ENCODE results near the gene MPC1. TPM values are rescaled to one million over a fixed set of nuclear protein-coding genes. Genes with fewer than 3 reads are reported as not detected.

MPC1 gene
- total RNA-seq, 1 donor from 2014 or later, result 29.1 TPM

GRCh38 chr6:166379800-166380199 is 2.9 kb downstream of the MPC1 start:
- no peak for DNase-seq (ENCODE audit: extremely low spot score, unreplicated experiment)
- Mint-ChIP-seq H3K4me3 (ENCODE audit: unreplicated experiment) (no peak overlapping the region), H3K36me3 (ENCODE audit: unreplicated experiment) (no peaks in the 10 kb centered on the region), H3K4me1 (ENCODE audit: unreplicated experiment) (peaks cover 16% of the 10 kb centered on the region), H3K9me3 (ENCODE audit: unreplicated experiment) (no peaks in the 10 kb centered on the region), H3K27ac (ENCODE audit: unreplicated experiment) (no peak overlapping the region), H3K27me3 (ENCODE audit: unreplicated experiment) (no peaks in the 10 kb centered on the region)
- TF ChIP-seq CTCF (IDR thresholded peaks at IDR 0.05), result no peak

- H3K27me3 Mint-ChIP-seq (ENCODE audit: unreplicated experiment), result no peaks in the 10 kb centered on the region
- no peak for DNase-seq (ENCODE audit: extremely low spot score, unreplicated experiment)
- TF ChIP-seq CTCF (IDR thresholded peaks at IDR 0.05), result no peak
- H3K9me3 Mint-ChIP-seq (ENCODE audit: unreplicated experiment), result no peaks in the 10 kb centered on the region
- H3K4me1 Mint-ChIP-seq (ENCODE audit: unreplicated experiment), result peaks cover 15% of the 10 kb centered on the region
- H3K27ac Mint-ChIP-seq (ENCODE audit: unreplicated experiment), result no peak overlapping the region
- no peaks in the 10 kb centered on the region for H3K36me3 Mint-ChIP-seq (ENCODE audit: unreplicated experiment)
- no peak overlapping the region for H3K4me3 Mint-ChIP-seq (ENCODE audit: unreplicated experiment)
Observed at GRCh38 chr6:166379103-166379586, 3.6 kb downstream of the MPC1 start.

GRCh38 chr6:166377721-166378120 is 5.0 kb downstream of the MPC1 start:
- H3K36me3 Mint-ChIP-seq (ENCODE audit: unreplicated experiment), result no peaks in the 10 kb centered on the region
- TF ChIP-seq CTCF (IDR thresholded peaks at IDR 0.05), result no peak
- H3K27ac Mint-ChIP-seq (ENCODE audit: unreplicated experiment), result no peak overlapping the region
- no peak overlapping the region for H3K4me3 Mint-ChIP-seq (ENCODE audit: unreplicated experiment)
- H3K4me1 Mint-ChIP-seq (ENCODE audit: unreplicated experiment), result peaks cover 7% of the 10 kb centered on the region
- no peaks in the 10 kb centered on the region for H3K27me3 Mint-ChIP-seq (ENCODE audit: unreplicated experiment)
- DNase-seq (ENCODE audit: extremely low spot score, unreplicated experiment), result no peak
- no peaks in the 10 kb centered on the region for H3K9me3 Mint-ChIP-seq (ENCODE audit: unreplicated experiment)

- H3K36me3 Mint-ChIP-seq (ENCODE audit: unreplicated experiment), result no peaks in the 10 kb centered on the region
- no peaks in the 10 kb centered on the region for H3K27me3 Mint-ChIP-seq (ENCODE audit: unreplicated experiment)
- H3K27ac Mint-ChIP-seq (ENCODE audit: unreplicated experiment), result no peak overlapping the region
- H3K4me3 Mint-ChIP-seq (ENCODE audit: unreplicated experiment), result no peak overlapping the region
- H3K4me1 Mint-ChIP-seq (ENCODE audit: unreplicated experiment), result no peaks in the 10 kb centered on the region
- TF ChIP-seq CTCF (IDR thresholded peaks at IDR 0.05), result no peak
- H3K9me3 Mint-ChIP-seq (ENCODE audit: unreplicated experiment), result no peaks in the 10 kb centered on the region
- DNase-seq (ENCODE audit: extremely low spot score, unreplicated experiment), result no peak
Observed at GRCh38 chr6:166375013-166375412, 7.7 kb downstream of the MPC1 start.

- DNase-seq (ENCODE audit: extremely low spot score, unreplicated experiment), result no peak
- H3K9me3 Mint-ChIP-seq (ENCODE audit: unreplicated experiment), result no peaks in the 10 kb centered on the region
- H3K36me3 Mint-ChIP-seq (ENCODE audit: unreplicated experiment), result peaks cover 3% of the 10 kb centered on the region
- H3K27me3 Mint-ChIP-seq (ENCODE audit: unreplicated experiment), result no peaks in the 10 kb centered on the region
- TF ChIP-seq CTCF (IDR thresholded peaks at IDR 0.05), result no peak
- peaks cover 5% of the 10 kb centered on the region for H3K4me1 Mint-ChIP-seq (ENCODE audit: unreplicated experiment)
- H3K27ac Mint-ChIP-seq (ENCODE audit: unreplicated experiment), result no peak overlapping the region
- H3K4me3 Mint-ChIP-seq (ENCODE audit: unreplicated experiment), result no peak overlapping the region
Observed at GRCh38 chr6:166370489-166370888, 12.3 kb downstream of the MPC1 start.
